Stimulated activated CD4-positive, alpha-beta T cell treated with anti-CD3 and anti-CD28 coated beads, Interleukin-12 subunit alpha, Interleukin-12 subunit beta, amount 100 ng/mL, for 48 hours (primary cell): ENCODE measurements around the gene CDH4.

Experiments
- DNase-seq, 3 donors: peaks; one replicate each; pipeline ENCODE4 v3.0.0-alpha.2; 2020; ENCODE audit warnings: low read depth in 2 of 3, low spot score in 1 of 3

Gene CDH4

DNA sequence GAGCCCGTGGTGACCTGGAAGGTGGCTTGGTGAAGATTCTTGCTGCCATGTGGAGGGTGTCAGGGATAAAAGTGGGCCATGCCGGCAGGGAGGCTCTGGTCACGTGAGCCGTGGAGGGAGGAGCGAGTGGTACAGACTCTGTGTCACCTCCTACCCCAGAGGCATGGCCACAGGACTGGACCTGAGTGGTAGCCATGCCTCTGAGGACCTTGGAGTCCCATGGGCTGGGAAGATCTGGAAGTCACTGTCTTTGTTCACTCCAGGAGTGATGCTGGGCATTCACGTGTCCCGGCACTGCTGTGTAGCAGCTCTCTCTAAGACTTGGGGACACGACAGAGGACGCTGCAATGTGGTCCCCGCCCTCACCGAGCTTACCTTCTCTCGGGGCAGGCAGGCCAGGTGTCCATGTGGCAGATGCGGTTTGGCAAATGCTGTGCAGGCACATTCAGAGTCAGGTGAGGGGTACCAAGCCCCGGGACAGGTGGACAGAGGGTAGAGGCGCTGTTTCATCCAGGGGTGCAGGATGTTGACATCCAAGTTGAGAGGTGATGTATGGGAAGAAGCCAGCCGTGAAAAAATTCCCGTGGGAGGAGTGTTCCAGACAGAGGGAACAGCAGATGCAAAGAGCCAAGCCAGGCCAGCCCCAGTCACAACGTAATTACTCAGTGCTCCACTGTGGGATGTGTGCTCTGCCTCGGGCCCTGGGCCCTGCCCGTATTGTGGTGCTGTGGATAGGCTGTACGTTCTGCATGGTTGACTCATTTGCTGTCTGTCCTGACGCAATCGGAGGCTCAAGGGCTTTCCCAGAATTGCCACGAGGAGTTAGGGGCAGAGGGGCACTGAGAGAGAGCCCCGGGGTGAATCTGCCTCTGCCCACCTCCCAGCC is 505.9 kb downstream of the CDH4 start:
- no peak for DNase-seq

DNA sequence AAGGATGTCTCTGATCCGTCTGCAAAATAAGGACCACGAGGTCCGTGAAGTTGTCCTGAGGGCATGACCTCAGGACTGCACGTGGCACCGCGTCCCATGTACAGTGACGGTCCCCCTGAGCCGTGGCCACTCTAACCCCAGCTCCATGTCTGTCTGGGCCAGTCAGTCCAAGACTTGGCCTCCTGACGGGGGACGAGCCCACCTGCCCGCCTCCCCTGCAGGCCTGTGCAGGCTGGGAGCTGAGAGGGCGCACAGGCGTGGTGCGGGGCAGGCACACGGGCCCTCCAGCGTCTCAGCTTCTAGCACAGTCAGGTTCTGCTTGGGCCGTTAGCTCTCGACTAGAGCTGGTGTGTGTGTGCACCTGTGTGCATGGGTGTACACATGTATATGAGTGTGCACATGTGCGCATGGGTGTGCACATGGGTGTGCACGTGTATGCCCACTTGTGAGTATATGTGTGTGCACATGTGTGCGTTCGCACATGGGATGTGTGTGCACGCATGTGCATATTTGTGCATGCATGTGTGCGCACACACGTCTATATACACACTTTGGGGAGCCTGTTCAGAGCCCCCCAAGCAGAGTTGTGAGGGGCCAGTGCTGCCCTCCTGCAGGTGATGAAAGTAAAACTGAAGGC is 506.6 kb downstream of the CDH4 start:
- DNase-seq, result no peak

DNA sequence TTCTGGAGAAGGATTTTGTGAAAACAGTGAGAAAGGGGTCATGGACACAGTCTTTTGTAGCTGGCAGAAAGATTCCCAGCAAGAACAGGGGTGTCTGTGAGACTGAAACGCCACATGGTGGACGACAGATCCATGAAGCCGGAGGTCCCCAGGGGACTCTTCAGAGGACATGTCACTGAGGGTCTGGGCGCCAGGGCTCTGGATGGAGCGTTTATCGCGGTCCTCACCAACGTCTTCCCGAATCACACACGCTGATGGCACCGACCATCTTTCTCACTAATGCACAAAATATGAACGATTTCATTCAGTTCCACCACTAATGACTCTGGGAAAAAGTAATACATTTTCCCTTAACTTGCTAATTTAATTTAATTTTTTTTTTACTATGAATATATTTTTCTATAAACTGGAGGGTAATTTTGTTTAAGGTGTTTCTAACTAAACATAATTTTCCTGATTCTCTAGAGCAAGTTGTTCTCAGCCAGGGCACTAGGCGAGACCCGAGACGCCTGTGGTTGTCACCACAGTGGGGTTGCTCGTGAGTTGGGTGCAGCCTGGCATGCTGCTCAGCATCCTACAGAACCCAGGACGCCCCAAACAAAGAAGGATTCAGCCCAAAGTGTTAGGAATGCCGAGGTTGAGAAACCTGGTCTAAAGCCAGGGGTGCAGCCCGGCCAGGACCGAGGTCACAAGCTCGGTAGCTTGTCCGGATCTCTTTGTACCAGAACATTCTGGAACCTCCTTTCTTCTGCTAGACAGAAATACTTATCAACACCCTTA is 507.4 kb downstream of the CDH4 start:
- no peak for DNase-seq

DNA sequence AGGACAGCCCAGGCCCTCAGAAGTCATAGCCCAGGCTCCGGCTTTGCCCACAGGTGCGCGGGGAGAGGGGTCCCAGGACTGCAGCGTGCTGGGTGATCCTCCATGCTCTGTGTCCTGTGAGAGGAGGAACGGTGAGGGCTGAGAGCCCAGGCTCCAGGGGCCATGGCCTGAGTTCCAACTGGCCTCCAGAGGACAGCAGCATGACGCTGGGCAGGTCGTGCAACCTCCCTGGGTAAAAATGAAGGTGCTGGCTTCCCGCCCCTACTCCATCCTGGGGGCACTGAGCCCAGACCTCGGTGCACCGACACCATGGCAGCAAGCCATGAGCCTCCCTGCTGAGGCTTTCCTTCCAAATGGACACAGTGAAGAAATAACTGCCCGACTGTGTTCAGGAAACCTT is 508.3 kb downstream of the CDH4 start:
- DNase-seq, result no peak

DNA sequence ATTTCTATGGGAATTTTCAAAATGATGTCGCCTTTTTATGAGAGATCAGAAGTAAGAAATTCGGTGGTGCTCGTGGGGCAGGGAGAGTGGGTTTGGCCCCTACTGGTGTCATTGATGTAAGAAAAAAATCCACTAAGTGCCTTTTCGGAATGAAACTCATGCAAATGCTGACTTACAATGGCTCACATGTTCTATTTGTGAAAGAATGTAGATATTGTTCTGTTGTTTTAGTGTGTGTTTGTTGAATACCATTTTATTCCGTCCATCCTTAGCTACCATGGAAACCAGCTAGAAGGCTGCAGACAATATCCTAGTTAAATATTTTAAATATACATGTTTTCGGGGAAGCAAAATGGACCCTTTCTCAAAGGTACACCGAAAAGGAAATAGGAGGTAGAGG is 508.7 kb downstream of the CDH4 start:
- no peak for DNase-seq

DNA sequence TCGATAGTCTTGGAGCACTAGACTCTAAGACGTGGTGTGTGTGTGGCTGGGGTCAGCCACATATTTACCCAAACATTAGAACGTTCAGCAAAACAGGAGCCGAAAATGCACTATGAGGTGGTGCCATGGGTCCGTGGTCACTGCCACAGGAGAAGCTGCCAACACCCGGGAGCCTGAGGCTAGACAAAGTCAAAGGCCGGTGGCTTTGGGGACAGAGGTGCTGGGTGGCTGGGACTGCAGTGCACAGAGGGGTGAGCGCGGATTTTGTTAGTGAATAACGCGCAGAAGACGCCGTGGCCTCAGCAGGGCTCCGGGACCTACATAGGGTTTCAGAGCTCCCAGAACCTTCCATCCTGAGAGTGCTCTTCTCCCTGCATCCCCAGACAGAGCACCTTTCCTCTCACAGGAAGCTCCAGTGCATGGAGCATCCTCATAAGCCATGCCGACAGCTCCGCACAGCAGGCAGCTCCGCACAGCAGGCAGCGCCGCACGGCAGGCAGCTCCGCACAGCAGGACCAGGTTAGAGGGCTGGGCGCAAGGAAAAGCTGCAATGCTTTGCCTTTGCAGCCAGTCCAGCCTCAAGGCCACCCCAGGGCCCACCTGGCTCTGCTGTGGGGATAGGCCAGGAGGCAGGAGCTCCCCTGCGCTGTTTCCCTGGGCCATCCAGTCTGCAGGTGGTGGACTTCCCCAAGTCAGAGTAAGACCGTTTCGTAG is 509.5 kb downstream of the CDH4 start:
- DNase-seq, result no peak

DNA sequence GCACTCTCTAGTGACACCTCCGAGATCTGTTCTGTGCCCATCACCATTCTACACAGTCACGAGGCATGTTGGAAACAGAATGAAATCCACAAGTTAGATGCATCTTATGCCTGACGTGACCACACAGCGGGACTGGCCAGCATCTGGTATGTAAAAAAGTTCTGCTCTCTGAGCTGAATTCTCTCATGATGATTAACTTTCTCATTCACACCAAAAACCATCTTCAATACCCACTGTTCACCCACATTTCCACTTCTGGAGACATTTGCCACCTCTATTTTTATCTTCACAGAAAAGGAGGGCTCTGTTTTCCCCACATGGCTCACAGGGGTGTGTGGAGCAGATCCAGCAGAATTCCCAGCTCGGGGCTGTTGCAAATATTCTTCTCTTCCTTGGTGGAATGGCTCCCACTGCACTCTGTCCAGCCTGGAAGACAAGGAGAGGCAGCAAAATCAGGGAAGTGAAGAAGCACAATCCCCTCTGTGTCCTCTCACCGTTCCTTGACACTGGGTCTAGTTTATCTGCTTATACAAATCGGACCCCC is 510.2 kb downstream of the CDH4 start:
- no peak for DNase-seq

DNA sequence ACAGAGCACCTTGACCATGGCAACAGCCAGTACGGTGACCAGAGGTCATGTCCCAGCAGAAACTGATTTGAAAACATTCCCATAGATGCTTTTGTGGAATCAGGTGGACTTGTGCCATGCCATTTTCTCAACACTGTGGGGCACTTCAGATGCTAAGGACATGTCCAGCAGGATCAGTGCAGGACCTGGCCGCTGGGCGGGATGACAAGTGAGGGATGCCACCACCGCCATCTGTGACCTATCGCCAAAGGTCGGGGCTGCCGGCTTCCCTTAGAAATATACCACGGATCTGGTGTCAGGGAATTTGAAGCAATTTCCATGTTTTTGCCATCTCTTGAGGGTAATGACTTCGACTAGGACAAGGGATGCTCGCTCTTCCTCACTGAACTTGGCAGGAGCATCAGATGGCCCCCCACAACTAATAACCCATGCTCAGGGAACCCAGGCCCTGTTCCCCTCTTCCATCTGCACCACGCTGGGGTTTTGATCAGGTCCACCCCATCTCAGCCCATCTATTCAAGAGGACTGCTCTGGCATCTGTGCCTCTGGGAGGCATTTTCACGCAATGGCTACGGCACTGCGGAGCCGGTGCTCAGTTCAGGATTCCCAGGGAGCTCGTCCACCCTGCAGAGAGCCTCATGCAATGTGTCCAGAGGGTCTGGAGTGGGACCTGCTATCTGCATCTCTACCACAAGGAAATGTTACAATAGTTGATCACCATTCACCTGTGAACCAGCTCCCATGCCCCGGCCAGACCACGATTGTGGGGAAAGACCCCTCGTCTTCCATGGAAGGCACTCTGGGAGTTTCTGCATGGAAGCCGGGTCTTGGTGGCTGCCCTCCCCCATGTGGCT is 511.1 kb downstream of the CDH4 start:
- no peak for DNase-seq

DNA sequence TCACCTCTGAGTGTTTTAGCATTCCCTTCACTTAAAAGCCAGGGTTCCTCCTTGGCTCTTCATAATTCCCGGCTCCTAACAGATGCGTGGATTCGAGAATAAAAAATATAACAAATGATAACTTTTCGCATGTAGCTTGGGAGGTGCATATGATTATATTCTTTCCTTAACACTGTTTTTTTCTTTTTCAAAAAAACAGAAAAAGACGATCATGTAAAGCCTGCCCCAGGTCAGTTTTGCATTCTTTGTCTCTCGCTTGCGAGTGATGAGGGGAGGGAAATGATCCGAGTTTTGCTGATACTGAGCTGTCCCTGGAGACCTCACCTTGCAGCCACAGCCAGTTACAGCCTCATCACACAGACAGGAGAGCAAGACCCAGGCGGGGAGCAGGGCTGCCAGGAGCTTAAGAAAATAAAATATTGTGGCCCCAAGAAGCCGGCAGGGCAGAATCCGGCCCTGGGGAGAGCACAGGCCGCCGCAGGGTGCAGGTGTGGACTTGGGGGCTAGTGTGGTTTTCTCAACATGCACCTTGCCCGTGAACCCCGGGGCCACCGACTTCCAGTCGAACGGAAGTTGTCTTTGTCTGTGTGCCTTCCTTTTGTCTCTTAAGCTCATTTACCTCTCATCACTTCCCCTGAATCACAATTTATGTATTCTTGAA is 511.8 kb downstream of the CDH4 start:
- no peak for DNase-seq

DNA sequence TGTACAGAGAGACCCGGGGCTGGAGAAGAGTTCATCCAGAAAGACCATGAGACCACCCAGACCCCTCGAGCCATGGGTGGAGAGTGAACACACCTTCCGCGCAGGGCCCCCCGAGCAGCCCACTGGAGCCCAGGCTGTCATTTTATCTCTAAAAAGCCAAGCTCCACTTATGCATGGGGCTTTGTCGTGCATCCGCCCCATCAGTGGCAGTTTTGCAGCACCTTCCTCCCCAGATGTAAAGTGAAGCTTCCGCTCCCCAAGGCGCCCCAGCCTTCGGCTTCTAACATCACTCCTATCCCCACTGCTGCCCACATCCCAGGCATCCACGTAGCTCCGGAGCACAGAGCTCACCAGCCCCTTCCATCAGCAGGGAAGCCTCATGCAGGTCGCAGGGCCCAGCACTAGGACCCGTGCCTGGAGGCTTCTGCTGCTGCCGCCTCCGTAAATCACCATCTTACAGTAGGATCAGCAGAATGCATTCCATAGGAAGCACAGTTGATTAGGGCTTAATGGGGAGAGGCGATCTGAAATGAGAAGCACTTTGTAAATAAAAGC is 512.5 kb downstream of the CDH4 start:
- DNase-seq, result no peak

DNA sequence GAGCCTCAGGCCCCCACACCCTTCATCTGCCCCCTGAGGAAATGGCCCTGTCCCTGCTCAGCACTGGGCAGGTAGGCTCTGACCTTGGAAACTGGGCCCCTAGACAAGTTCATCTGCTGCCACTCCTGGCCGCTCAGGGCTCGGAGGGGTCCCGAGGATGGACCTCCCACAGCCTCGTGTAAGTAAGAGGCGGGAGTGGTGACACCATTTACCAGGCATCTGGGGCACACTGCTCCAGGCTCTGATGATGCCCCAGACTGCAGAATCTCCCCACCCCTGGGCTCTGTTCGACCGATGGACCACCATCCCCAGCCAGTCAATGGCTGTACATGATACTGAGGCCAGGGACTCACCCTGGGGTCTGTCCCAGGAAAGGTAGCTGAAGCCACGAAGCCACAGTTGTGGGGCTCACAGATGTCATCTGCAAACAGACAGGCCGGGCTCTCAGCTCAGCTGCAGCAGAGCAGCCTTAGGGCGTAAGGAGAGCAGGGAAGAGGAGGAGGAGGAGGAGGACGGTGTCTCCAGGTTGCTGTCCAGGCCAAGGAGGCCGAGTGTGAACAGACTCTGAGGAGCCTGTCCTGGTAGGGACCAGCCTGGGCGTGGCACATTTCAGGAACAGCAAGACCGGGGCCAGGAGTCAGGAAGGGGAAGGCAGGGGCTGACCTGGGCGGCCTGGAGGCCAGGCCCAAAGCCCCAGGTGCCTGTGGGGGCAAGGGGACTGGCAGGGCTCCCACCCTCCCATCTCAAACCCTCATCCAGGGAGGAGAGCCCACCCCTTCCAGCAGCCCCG is 513.2 kb downstream of the CDH4 start:
- no peak for DNase-seq

DNA sequence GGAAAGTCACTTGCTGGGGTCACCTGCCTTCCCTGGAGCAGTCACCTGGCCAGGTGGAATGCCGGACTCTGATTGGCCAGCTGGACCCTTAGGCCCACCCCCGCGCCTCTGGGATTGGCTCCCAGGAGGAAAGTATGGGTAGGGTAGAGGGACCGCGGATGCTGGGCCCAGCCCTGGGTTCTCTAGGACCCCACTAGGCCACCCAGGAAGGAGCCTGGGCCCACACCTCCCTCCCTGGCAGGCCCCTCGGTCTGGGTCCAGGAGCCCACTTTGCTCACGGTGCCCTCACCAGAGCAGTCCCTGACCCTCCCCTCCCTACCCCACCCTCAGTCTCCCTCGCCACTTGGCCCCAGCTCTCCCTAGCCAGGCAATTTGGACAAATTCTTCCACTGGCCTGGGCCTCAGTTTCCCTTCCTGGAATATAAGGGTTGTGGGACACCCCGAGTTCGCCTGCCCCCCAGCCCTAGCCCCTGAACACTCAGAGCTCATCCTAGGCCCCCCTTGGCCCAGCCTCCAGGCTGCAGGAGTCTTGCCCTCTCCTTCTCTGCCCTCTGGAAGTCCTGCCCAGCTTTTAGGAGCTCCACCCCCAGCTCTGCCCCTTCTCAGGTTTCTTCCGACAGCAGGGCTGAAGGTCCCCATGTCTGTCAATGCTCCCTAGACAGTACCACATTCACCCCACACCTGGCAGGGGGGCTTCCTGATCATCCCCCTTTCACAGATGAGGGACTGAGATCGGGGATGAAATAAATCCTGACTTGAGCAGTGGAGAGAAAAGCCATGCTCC is 514.0 kb downstream of the CDH4 start:
- DNase-seq, result no peak

DNA sequence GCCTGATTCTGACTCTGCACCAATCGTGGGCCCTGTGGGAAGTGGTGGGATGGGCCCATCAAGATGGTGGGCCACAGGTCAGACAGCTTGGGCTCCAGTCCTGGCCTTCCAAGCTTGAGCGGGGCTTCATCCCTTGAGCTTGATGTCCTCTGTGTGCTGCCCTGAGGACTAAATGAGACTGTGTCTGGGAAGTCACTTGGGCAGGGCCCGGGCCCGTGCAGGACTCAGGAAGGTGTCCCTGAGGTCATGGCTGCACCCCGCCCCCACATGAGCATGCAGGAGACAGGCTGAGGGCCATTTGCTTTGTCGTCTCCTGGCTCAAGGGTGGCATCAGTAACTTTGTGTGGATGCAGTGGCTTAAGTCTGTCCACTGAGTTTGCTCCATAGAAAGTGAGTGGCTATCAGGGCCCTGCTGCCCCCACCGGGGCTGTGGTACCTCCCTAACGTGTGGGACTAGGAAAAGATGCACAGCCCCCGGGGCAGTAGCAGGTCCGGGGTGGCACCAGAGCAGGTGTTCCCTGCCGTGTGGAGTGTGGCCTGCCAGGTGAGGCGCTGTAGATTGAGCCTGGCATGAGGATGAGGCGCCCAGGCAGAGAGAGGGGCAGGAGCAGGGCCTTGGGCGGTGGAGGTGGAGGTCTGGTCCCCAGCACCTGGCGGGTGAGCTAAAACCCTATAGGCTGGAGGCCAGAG is 515.0 kb downstream of the CDH4 start:
- no peak for DNase-seq

DNA sequence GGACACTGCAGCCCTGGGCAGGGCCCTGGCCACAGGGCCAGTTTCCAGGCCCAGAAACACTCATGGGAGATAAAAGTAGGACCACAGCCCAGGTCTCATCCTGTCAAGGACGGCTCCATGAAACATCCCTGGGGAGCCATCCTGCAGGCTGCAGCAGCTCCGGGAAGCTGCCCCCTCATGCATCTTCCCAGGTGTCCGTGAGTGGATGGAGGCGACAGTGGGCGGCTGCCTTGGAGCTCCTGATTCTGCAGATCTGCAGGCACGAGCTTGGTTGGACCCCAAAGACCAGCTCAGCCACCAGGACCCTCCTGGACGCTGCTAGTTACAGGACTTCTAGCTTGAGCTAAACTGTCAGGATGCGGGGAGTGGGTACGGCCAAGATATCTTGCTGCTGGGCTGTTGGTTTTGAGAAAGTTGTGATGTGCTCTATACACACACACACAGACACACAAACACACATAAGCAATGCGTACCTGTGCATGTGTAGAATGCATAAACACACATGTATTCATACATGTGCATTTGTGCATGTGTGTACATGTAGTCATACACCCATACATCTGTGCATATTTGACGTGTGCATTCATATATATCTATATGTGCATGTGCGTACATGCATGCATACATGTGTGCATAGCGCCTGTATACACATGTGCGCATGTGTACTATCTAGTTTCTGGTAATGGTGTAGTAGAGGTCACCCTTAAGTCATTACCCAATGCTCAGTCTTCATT is 515.9 kb downstream of the CDH4 start:
- no peak for DNase-seq

DNA sequence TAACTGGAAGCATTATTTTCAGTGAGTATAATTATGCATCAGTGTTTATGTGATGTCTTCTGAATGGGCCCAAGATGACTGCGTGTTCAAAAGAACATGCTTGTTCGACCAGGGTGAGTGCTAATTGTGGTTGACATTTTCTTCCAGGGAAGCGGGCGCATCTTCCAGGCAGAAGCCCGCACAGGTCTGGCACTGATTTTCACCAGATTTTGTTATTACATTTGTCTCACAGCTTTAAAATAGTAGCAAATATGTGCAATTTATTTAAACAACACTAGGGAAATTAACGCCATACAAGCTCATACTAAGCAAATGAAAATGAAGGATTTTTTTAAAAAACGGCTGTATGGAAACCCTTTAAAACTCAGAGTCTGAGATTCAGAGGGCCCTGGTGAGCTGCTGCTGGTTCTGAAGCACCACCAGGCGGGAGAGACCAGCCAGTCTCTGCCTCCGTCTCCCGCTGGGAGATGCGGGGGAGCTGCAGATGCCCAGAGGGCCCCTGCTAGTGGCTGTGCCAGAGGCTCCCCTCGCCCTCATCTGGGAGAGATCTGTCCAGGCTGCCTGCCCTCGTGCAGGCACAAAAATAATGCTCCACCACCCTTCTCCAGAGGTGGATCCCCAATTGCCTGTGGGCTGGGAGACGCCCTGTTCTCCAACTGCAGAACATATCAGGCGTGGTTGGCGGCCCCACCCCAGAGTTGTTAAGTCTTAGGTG is 516.7 kb downstream of the CDH4 start:
- DNase-seq, result no peak
